ENCODE results near the gene PEF1.

Gene PEF1

GRCh38 chr1:31644560-31645273, at the start of gene PEF1:
PEF1 (minus strand) TSS chr1:31644876; CDS start chr1:31644864, 12 bp downstream.
- Mint-ChIP-seq H3K27me3 (no peaks in the 10 kb centered on the region), H3K9me3 (no peaks in the 10 kb centered on the region), H3K36me3 (ENCODE audit: low read depth) (peaks cover 18% of the 10 kb centered on the region), H3K4me1 (ENCODE audit: low read depth) (peaks cover 30% of the 10 kb centered on the region), H3K4me3 (peak within 1 kb of the TSS; percentile 99), H3K27ac (peak within 1 kb of the TSS; percentile 100)
- peak; percentile 99 for DNase-seq

DNA sequence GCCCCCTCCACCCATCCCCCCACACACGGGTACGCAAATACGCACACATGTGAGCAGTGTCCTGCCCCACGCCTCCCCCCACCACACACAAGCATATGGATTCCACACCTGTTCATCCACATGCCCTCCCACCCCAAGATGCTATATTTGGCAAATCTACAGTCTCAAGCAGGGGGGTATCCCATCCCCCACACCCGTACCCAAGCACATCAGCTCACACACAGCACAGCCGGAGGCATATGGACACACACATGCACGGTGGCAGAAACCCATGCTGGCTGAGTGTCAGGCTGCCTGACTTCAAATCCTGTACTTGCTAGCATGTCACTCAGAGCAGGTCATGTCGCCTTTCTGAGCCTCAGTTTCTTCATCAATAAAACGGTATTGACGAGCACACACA, 48.6 kb upstream of the PEF1 start:
- H3K27me3 Mint-ChIP-seq = no peaks in the 10 kb centered on the region
- no peaks in the 10 kb centered on the region for H3K4me1 Mint-ChIP-seq (ENCODE audit: low read depth)

GRCh38 chr1:31691951-31692350, 47.3 kb upstream of the PEF1 start:
- Mint-ChIP-seq H3K27me3 (peaks cover 3% of the 10 kb centered on the region), H3K36me3 (ENCODE audit: low read depth) (no peaks in the 10 kb centered on the region), H3K4me1 (ENCODE audit: low read depth) (no peaks in the 10 kb centered on the region), H3K4me3 (no peak overlapping the region), H3K27ac (no peak overlapping the region), H3K9me3 (no peaks in the 10 kb centered on the region)
- DNase-seq = no peak

More for the DNA sequence above, 48.6 kb upstream of the PEF1 start:
- Mint-ChIP-seq H3K27ac (no peak overlapping the region), H3K4me3 (no peak overlapping the region), H3K36me3 (ENCODE audit: low read depth) (no peaks in the 10 kb centered on the region), H3K9me3 (no peaks in the 10 kb centered on the region)
- no peak for DNase-seq

DNA sequence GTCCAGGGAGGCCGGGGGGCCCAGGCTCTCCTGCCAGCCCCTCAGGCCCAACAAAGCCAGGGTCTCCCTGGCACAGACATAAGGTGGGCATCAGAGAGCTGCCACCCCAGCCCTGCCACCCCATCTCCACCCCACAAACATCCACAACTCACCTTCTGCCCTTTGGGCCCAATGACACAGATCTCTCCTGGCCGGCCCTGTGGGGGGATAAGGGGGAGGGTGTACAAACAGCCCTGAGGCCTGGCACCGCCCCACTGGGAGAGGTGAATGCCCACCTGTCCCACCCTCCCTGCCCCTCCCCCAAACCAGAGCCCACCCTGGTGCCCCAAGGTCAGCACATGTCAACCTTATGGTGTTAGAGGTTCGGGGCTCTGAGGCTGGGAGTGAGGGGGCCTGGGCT, 46.8 kb upstream of the PEF1 start:
- no peak overlapping the region for H3K4me3 Mint-ChIP-seq
- H3K4me1 Mint-ChIP-seq (ENCODE audit: low read depth) = no peaks in the 10 kb centered on the region
- H3K36me3 Mint-ChIP-seq (ENCODE audit: low read depth) = no peaks in the 10 kb centered on the region
- no peak for DNase-seq
- peaks cover 3% of the 10 kb centered on the region for H3K27me3 Mint-ChIP-seq
- no peaks in the 10 kb centered on the region for H3K9me3 Mint-ChIP-seq
- no peak overlapping the region for H3K27ac Mint-ChIP-seq

DNA sequence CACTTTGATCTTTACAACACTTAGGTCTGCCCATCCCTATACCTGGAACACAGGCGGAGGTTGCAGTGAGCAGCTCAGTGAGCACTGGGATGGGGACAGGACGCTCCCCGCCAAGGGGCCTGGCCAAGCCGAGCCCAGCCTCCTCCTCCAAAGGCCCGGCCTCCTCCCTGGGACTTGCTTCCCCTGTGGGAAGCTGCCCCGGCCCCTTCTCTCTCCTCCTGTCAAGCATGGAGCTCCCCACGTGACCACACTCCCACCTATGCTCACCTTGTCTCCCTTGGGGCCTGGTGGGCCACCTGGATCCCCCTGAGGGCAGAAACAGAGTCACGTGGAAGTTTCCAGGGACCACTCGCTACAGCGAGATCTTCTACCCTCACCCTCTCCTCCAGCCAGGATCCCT, 46.2 kb upstream of the PEF1 start:
- DNase-seq = no peak
- Mint-ChIP-seq H3K36me3 (ENCODE audit: low read depth) (no peaks in the 10 kb centered on the region), H3K27me3 (peaks cover 6% of the 10 kb centered on the region), H3K4me1 (ENCODE audit: low read depth) (no peaks in the 10 kb centered on the region), H3K9me3 (no peaks in the 10 kb centered on the region), H3K27ac (no peak overlapping the region), H3K4me3 (no peak overlapping the region)

DNA sequence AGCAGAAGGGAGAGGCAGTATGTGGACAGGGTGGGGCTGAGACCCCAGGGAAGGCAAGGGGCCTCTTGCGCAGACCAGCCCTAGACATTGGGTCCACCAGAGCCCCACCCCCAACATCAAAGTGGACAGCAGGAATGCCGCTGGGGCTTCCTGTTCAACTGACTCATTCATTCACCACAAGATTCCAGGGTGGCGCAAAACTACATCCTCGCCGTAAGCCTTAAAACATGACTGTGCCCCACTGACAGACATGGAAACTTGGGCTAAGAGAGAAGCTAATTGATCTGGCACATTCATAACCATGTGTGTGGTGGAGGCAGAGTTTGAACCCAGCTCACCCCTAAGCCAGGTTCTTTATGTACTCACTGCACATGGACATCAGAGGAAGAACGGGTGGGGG, 45.2 kb upstream of the PEF1 start:
- Mint-ChIP-seq H3K4me3 (no peak overlapping the region), H3K4me1 (ENCODE audit: low read depth) (no peaks in the 10 kb centered on the region)
- no peak for DNase-seq

DNA sequence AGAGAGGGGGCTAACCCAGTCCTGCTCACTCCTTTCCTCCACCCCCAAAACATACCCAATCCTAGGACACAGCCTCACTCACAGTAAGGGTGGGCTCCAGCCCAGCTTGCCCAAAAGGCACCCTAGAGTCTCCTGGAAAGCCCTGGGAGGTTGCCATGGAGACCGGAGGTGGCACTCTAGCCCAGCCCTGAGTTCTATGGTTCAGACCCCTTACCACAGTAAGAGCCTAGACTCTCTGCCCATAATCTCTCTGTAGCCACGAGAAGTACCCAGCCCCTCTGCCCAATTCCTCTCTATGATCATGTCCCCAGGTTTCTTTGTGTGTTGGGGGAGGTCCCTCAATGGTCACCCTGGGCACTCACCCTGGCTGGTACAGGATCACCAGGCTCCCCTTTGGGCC, 44.7 kb upstream of the PEF1 start:
- H3K4me3 Mint-ChIP-seq = no peak overlapping the region
- H3K36me3 Mint-ChIP-seq (ENCODE audit: low read depth) = no peaks in the 10 kb centered on the region
- H3K9me3 Mint-ChIP-seq = no peaks in the 10 kb centered on the region
- no peak overlapping the region for H3K27ac Mint-ChIP-seq
- no peak for DNase-seq
- no peaks in the 10 kb centered on the region for H3K4me1 Mint-ChIP-seq (ENCODE audit: low read depth)
- peaks cover 17% of the 10 kb centered on the region for H3K27me3 Mint-ChIP-seq

More for the DNA sequence above, 45.2 kb upstream of the PEF1 start:
- Mint-ChIP-seq H3K27me3 (peaks cover 14% of the 10 kb centered on the region), H3K9me3 (no peaks in the 10 kb centered on the region), H3K36me3 (ENCODE audit: low read depth) (no peaks in the 10 kb centered on the region), H3K27ac (no peak overlapping the region)

DNA sequence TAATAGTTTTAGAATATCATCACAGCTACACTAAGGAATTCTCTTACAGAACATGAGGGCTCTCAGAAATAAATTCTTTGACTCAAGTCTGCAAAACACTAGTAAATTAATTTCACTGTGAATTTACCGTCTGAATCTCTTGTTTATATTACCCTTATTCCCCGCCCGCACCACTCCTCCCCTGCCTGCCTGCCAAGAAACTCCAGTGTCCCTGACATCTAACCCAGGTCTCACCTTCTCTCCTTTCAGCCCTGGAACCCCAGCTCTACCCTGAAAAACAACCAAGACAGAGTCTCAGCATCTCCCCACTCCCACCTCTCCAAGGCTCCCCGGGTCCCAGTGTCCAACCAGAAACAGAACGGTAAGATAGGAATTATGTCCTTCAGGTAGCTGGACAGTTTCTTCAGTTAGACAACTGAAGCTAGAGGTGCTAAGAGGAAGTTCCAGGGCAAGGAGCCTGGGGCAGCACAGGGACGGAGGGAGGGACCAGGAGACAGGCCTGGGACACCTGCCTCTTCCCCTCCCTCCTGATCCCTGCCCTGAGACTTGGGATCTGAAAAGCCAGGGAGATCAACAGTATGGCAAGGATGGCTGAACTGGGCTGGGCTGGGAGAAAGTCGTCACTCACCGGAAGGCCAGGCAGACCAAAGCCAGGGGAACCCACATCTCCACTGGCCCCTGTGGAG, 43.7 kb upstream of the PEF1 start:
- no peaks in the 10 kb centered on the region for H3K4me1 Mint-ChIP-seq (ENCODE audit: low read depth)
- H3K9me3 Mint-ChIP-seq = no peaks in the 10 kb centered on the region
- H3K27ac Mint-ChIP-seq = no peak overlapping the region
- no peak overlapping the region for H3K4me3 Mint-ChIP-seq
- H3K27me3 Mint-ChIP-seq = peaks cover 17% of the 10 kb centered on the region
- H3K36me3 Mint-ChIP-seq (ENCODE audit: low read depth) = no peaks in the 10 kb centered on the region
- DNase-seq = no peak

GRCh38 chr1:31687601-31688000, 42.9 kb upstream of the PEF1 start:
- Mint-ChIP-seq H3K4me1 (ENCODE audit: low read depth) (no peaks in the 10 kb centered on the region), H3K9me3 (no peaks in the 10 kb centered on the region), H3K27me3 (peaks cover 17% of the 10 kb centered on the region), H3K4me3 (no peak overlapping the region), H3K36me3 (ENCODE audit: low read depth) (no peaks in the 10 kb centered on the region), H3K27ac (no peak overlapping the region)
- no peak for DNase-seq

DNA sequence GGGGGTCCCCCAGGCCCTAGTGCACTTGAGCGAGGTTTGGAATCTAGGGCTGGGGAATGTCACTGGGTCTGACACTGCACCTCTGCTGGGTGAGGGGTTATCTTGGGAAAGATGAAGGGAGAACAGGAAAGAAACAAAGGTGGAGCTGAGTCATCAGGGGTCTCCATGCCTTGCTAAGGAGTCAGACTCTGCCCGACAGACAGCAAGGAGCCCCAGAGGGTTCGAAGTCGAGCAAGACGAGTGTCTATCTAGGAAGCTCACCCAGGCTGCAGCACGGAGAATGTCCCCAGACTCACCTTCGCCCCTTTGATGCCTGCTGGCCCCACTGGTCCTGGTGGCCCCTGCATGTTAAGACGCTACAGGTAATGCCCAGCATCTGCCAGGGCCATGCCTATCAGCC, 41.1 kb upstream of the PEF1 start:
- H3K9me3 Mint-ChIP-seq = no peaks in the 10 kb centered on the region
- no peak for DNase-seq
- no peaks in the 10 kb centered on the region for H3K4me1 Mint-ChIP-seq (ENCODE audit: low read depth)
- no peak overlapping the region for H3K27ac Mint-ChIP-seq
- no peak overlapping the region for H3K4me3 Mint-ChIP-seq
- H3K27me3 Mint-ChIP-seq = peaks cover 17% of the 10 kb centered on the region
- no peaks in the 10 kb centered on the region for H3K36me3 Mint-ChIP-seq (ENCODE audit: low read depth)

- H3K27ac Mint-ChIP-seq = no peak overlapping the region
- H3K27me3 Mint-ChIP-seq = peaks cover 17% of the 10 kb centered on the region
- no peak for DNase-seq
- H3K4me3 Mint-ChIP-seq = no peak overlapping the region
- no peaks in the 10 kb centered on the region for H3K9me3 Mint-ChIP-seq
- no peaks in the 10 kb centered on the region for H3K36me3 Mint-ChIP-seq (ENCODE audit: low read depth)
- H3K4me1 Mint-ChIP-seq (ENCODE audit: low read depth) = no peaks in the 10 kb centered on the region
Measured at GRCh38 chr1:31683997-31684396, 39.3 kb upstream of the PEF1 start.

DNA sequence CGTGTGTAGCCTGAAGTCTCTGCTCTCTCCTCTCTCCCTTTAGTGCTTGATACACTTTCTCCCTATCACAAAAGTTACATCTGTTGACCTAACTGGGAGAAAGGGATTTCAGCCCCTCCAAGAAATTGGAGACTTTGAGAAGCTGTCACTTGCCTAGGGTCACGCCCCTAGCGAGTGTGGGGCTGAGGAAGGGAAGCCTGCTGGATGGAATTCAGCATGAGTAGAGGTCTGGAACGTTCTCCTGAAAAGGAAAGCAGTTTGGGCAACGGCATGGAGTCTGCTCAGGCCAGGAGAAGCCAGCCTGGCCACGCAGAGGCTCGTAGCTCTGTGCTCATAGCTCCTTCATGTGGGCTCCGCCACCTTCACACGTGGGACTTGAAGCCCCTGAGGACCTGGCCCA, 36.7 kb upstream of the PEF1 start:
- DNase-seq = no peak
- Mint-ChIP-seq H3K4me3 (no peak overlapping the region), H3K4me1 (ENCODE audit: low read depth) (no peaks in the 10 kb centered on the region), H3K9me3 (no peaks in the 10 kb centered on the region), H3K27ac (no peak overlapping the region), H3K27me3 (peaks cover 14% of the 10 kb centered on the region), H3K36me3 (ENCODE audit: low read depth) (no peaks in the 10 kb centered on the region)

DNA sequence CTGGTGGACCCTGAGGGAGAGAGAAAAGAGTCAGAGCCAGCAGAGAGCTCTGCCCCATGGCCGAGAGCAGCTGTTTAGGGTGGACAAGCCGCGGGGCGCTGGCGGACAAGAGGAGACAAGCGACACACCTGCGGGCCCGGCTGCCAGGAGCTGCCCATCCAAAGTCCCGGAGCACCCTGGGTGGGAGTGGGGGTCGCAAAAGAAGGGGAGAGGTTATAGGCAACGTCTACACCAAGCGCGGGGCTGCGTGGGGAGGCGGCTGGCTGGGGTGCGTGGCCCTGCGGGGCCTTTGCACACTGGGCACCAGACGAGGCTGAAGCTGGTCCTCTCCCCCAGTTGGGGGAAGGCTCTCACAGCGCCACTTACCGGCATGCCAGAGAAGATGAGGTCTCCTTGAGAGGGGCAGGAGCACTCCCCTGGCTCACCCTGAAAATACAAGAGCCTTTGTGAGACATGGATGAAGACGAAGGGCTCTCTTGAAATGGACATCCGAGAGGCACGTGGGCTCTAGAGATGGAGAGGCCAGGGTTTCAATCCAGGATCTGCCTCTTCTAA, 35.1 kb upstream of the PEF1 start:
- Mint-ChIP-seq H3K27ac (no peak overlapping the region), H3K4me3 (no peak overlapping the region)

DNA sequence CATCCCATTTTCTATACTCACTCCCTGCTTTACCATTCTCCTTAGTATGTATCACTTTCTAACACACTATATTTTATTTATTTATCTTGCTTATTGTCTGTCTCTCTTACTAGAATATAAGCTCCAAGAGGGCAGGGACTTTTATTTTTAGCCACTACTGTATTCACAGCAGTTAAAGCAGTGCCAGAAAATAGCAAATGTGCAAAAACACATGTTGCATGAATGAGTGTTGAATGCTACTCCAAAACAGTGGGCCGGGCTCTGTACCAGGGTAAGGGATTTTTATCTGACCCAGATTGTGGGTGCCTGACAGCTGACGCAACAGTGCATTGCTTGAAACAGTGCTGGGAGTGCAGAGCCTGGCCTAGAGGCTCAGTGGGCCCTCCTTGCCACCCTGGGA, 34.4 kb upstream of the PEF1 start:
- Mint-ChIP-seq H3K9me3 (no peaks in the 10 kb centered on the region), H3K27ac (no peak overlapping the region), H3K27me3 (no peaks in the 10 kb centered on the region), H3K4me1 (ENCODE audit: low read depth) (no peaks in the 10 kb centered on the region), H3K4me3 (no peak overlapping the region), H3K36me3 (ENCODE audit: low read depth) (no peaks in the 10 kb centered on the region)
- DNase-seq = no peak

More for the DNA sequence above, 35.1 kb upstream of the PEF1 start:
- no peak for DNase-seq
- H3K27me3 Mint-ChIP-seq = peaks cover 2% of the 10 kb centered on the region
- H3K36me3 Mint-ChIP-seq (ENCODE audit: low read depth) = no peaks in the 10 kb centered on the region
- no peaks in the 10 kb centered on the region for H3K9me3 Mint-ChIP-seq
- H3K4me1 Mint-ChIP-seq (ENCODE audit: low read depth) = no peaks in the 10 kb centered on the region

- no peak for DNase-seq
- H3K9me3 Mint-ChIP-seq = no peaks in the 10 kb centered on the region
- H3K27ac Mint-ChIP-seq = no peak overlapping the region
- no peaks in the 10 kb centered on the region for H3K36me3 Mint-ChIP-seq (ENCODE audit: low read depth)
- no peak overlapping the region for H3K4me3 Mint-ChIP-seq
- no peaks in the 10 kb centered on the region for H3K4me1 Mint-ChIP-seq (ENCODE audit: low read depth)
- no peaks in the 10 kb centered on the region for H3K27me3 Mint-ChIP-seq
Measured at GRCh38 chr1:31678681-31679080, 34.0 kb upstream of the PEF1 start.
